GM18505 (cell line): ENCODE data around the gene PPP1R1A.

Source experiments
- ATAC-seq: cut with Tn5 transposase; IDR thresholded peaks from one replicate; pipeline ENCODE4 v1.9.1; 2021; ENCODE audit not compliant: unreplicated experiment
- POLR2A ChIP-seq: IDR thresholded peaks from 4 replicates; pipeline ENCODE4 v1.6.1; 2011; ENCODE audit warnings: borderline replicate concordance; ENCODE audit not compliant: insufficient read depth, insufficient read length; ENCODE audit errors: extremely low read depth

The PPP1R1A gene

GRCh38 chr12:54593725-54594124, 5.3 kb upstream of the PPP1R1A start:
- no peak for TF ChIP-seq POLR2A
- ATAC-seq = no peak

- TF ChIP-seq POLR2A = no peak
- ATAC-seq = no peak
Measured at GRCh38 chr12:54593135-54593534, 4.7 kb upstream of the PPP1R1A start.

GRCh38 chr12:54592316-54592715, 3.9 kb upstream of the PPP1R1A start:
- ATAC-seq = no peak
- no peak for TF ChIP-seq POLR2A

- no peak for TF ChIP-seq POLR2A
- no peak for ATAC-seq
Measured at GRCh38 chr12:54590978-54591591, 2.6 kb upstream of the PPP1R1A start.

- ATAC-seq = no peak
- no peak for TF ChIP-seq POLR2A
Measured at GRCh38 chr12:54589964-54590363, 1.5 kb upstream of the PPP1R1A start.

- TF ChIP-seq POLR2A = no peak
- no peak for ATAC-seq
Measured at GRCh38 chr12:54588890-54589267, 420 bp upstream of the PPP1R1A start.

GRCh38 chr12:54587315-54587873, 1.1 kb downstream of the PPP1R1A start:
- TF ChIP-seq POLR2A = no peak
- no peak for ATAC-seq

GRCh38 chr12:54586620-54587019, 1.8 kb downstream of the PPP1R1A start:
- TF ChIP-seq POLR2A = no peak
- ATAC-seq = no peak

- no peak for ATAC-seq
- TF ChIP-seq POLR2A = no peak
Measured at GRCh38 chr12:54585243-54585642, 3.2 kb downstream of the PPP1R1A start.

- TF ChIP-seq POLR2A = no peak
- no peak for ATAC-seq
Measured at GRCh38 chr12:54584128-54584527, 4.3 kb downstream of the PPP1R1A start.

- ATAC-seq = no peak
- no peak for TF ChIP-seq POLR2A
Measured at GRCh38 chr12:54583726-54584125, 4.7 kb downstream of the PPP1R1A start.

GRCh38 chr12:54581412-54581811, 7.0 kb downstream of the PPP1R1A start:
- ATAC-seq = no peak
- TF ChIP-seq POLR2A = no peak

GRCh38 chr12:54579696-54580333, 8.6 kb downstream of the PPP1R1A start:
- TF ChIP-seq POLR2A = no peak
- ATAC-seq = peak; percentile 96

GRCh38 chr12:54579258-54579657, 9.2 kb downstream of the PPP1R1A start:
- ATAC-seq = no peak
- TF ChIP-seq POLR2A = no peak

GRCh38 chr12:54578778-54579177, 9.7 kb downstream of the PPP1R1A start:
- TF ChIP-seq POLR2A = no peak
- ATAC-seq = no peak

GRCh38 chr12:54572881-54573280, 15.6 kb downstream of the PPP1R1A start:
- no peak for TF ChIP-seq POLR2A
- no peak for ATAC-seq
